Skeletal muscle satellite cell (primary cell): Measurements from ENCODE around the gene RAD51D.
"Not testable (repeated sequence)": the region's sequence is repeated elsewhere in the genome, so short reads cannot be mapped to it uniquely, and the experiment has no call there.

Experiments used
- H3K27me3 ChIP-seq: 2 replicates; pipeline ENCODE4 v1.7.0; 2013; ENCODE audit warnings: low read length; ENCODE audit not compliant: control insufficient read depth, insufficient read depth
- H3K36me3 ChIP-seq: 2 replicates; pipeline ENCODE4 v1.7.0; 2013; ENCODE audit warnings: mild to moderate bottlenecking, control low read depth, low read length; ENCODE audit not compliant: insufficient read depth
- H3K4me1 ChIP-seq: 2 replicates; pipeline ENCODE4 v1.7.0; 2013; ENCODE audit warnings: low read length; ENCODE audit not compliant: control insufficient read depth, insufficient read depth
- H3K4me2 ChIP-seq: 2 replicates; pipeline ENCODE4 v1.7.0; 2013; ENCODE audit warnings: mild to moderate bottlenecking, low read length
- H3K4me3 ChIP-seq: 2 replicates; pipeline ENCODE4 v1.7.0; 2013; ENCODE audit warnings: low read length
- H3K9ac ChIP-seq: 2 replicates; pipeline ENCODE4 v1.7.0; 2013; ENCODE audit warnings: mild to moderate bottlenecking, low read depth, low read length, moderate library complexity
- H3K9me3 ChIP-seq: replicated peaks from 2 replicates; pipeline ENCODE4 v1.7.0; 2013; ENCODE audit warnings: mild to moderate bottlenecking, control low read depth, low read length

The RAD51D gene

GRCh38 chr17:35154196-35155165, 34.8 kb upstream of the RAD51D start:
- Histone ChIP-seq H3K36me3 (no peaks in the 10 kb centered on the region), H3K4me2 (no peak overlapping the region), H3K27me3 (peaks cover 40% of the 10 kb centered on the region), H3K4me3 (no peak overlapping the region), H3K9ac (no peak overlapping the region), H3K4me1 (no peaks in the 10 kb centered on the region), H3K9me3 (no peaks in the 10 kb centered on the region)

GRCh38 chr17:35152421-35153140, 32.9 kb upstream of the RAD51D start:
- H3K4me2 ChIP-seq, result no peak overlapping the region
- H3K27me3 ChIP-seq, result peaks cover 37% of the 10 kb centered on the region
- H3K9ac ChIP-seq, result no peak overlapping the region
- no peaks in the 10 kb centered on the region for H3K4me1 ChIP-seq
- no peaks in the 10 kb centered on the region for H3K36me3 ChIP-seq
- no peak overlapping the region for H3K4me3 ChIP-seq
- H3K9me3 ChIP-seq, result no peaks in the 10 kb centered on the region

- H3K36me3 ChIP-seq, H3K9me3 ChIP-seq, H3K4me1 ChIP-seq, H3K9ac ChIP-seq, H3K4me3 ChIP-seq, H3K4me2 ChIP-seq: not testable (repeated sequence)
- H3K27me3 ChIP-seq, result peaks cover 44% of the 10 kb centered on the region
Observed at GRCh38 chr17:35151080-35151479, 31.4 kb upstream of the RAD51D start.

- H3K4me1 ChIP-seq, result no peaks in the 10 kb centered on the region
- no peak overlapping the region for H3K4me2 ChIP-seq
- H3K36me3 ChIP-seq, result no peaks in the 10 kb centered on the region
- H3K9me3 ChIP-seq, result no peaks in the 10 kb centered on the region
- no peak overlapping the region for H3K9ac ChIP-seq
- H3K4me3 ChIP-seq, result no peak overlapping the region
- H3K27me3 ChIP-seq, result peaks cover 39% of the 10 kb centered on the region
Observed at GRCh38 chr17:35149941-35150340, 30.3 kb upstream of the RAD51D start.

GRCh38 chr17:35148144-35148543, 28.5 kb upstream of the RAD51D start:
- Histone ChIP-seq H3K27me3 (peaks cover 26% of the 10 kb centered on the region), H3K9ac (no peak overlapping the region), H3K4me2 (no peak overlapping the region), H3K36me3 (no peaks in the 10 kb centered on the region), H3K9me3 (no peaks in the 10 kb centered on the region), H3K4me1 (no peaks in the 10 kb centered on the region), H3K4me3 (no peak overlapping the region)

- Histone ChIP-seq H3K27me3 (peaks cover 22% of the 10 kb centered on the region), H3K4me3 (no peak within 1 kb of the TSS), H3K9me3 (no peaks in the 10 kb centered on the region), H3K4me2 (no peak within 1 kb of the TSS), H3K4me1 (no peaks in the 10 kb centered on the region), H3K9ac (no peak within 1 kb of the TSS), H3K36me3 (no peaks in the 10 kb centered on the region)
Observed at GRCh38 chr17:35147375-35147905, 27.8 kb upstream of the RAD51D start, which contains the start of gene UNC45B. UNC45B (plus strand) TSS chr17:35147817; CDS start chr17:35148264, 447 bp downstream.

GRCh38 chr17:35146214-35146833, 26.7 kb upstream of the RAD51D start:
- no peak overlapping the region for H3K4me2 ChIP-seq
- peaks cover 19% of the 10 kb centered on the region for H3K27me3 ChIP-seq
- no peak overlapping the region for H3K4me3 ChIP-seq
- no peaks in the 10 kb centered on the region for H3K9me3 ChIP-seq
- H3K9ac ChIP-seq, result no peak overlapping the region
- no peaks in the 10 kb centered on the region for H3K4me1 ChIP-seq
- H3K36me3 ChIP-seq, result no peaks in the 10 kb centered on the region

GRCh38 chr17:35144840-35145239, 25.2 kb upstream of the RAD51D start:
- H3K4me1 ChIP-seq, result peaks cover 4% of the 10 kb centered on the region
- no peak overlapping the region for H3K4me3 ChIP-seq
- no peaks in the 10 kb centered on the region for H3K9me3 ChIP-seq
- H3K27me3 ChIP-seq, result peaks cover 17% of the 10 kb centered on the region
- H3K36me3 ChIP-seq, result peaks cover 2% of the 10 kb centered on the region
- H3K4me2 ChIP-seq, result no peak overlapping the region
- H3K9ac ChIP-seq, result no peak overlapping the region

GRCh38 chr17:35142467-35142796, 22.8 kb upstream of the RAD51D start:
- Histone ChIP-seq H3K9me3 (no peaks in the 10 kb centered on the region), H3K9ac (no peak overlapping the region), H3K4me3 (peak overlapping the region; percentile 96), H3K27me3 (peaks cover 7% of the 10 kb centered on the region), H3K4me1 (peaks cover 4% of the 10 kb centered on the region), H3K4me2 (peak overlapping the region; percentile 35), H3K36me3 (peaks cover 22% of the 10 kb centered on the region)

GRCh38 chr17:35141681-35142466, 22.2 kb upstream of the RAD51D start, which contains the start of gene NLE1:
NLE1 (minus strand) TSS chr17:35142303; CDS start chr17:35142275, 28 bp downstream.
- Histone ChIP-seq H3K4me1 (peaks cover 4% of the 10 kb centered on the region), H3K4me3 (peak within 1 kb of the TSS; percentile 96), H3K36me3 (peaks cover 27% of the 10 kb centered on the region), H3K4me2 (peak within 1 kb of the TSS; percentile 97), H3K9me3 (no peaks in the 10 kb centered on the region), H3K27me3 (peaks cover 5% of the 10 kb centered on the region), H3K9ac (peak within 1 kb of the TSS; percentile 91)
